NCI-H1694 (cell line): ENCODE results near the gene DAP.

Source experiments
- DNase-seq: peaks from one replicate; lab custom pipeline; 2025; lab: John Stamatoyannopoulos, UW

DAP gene

DNA sequence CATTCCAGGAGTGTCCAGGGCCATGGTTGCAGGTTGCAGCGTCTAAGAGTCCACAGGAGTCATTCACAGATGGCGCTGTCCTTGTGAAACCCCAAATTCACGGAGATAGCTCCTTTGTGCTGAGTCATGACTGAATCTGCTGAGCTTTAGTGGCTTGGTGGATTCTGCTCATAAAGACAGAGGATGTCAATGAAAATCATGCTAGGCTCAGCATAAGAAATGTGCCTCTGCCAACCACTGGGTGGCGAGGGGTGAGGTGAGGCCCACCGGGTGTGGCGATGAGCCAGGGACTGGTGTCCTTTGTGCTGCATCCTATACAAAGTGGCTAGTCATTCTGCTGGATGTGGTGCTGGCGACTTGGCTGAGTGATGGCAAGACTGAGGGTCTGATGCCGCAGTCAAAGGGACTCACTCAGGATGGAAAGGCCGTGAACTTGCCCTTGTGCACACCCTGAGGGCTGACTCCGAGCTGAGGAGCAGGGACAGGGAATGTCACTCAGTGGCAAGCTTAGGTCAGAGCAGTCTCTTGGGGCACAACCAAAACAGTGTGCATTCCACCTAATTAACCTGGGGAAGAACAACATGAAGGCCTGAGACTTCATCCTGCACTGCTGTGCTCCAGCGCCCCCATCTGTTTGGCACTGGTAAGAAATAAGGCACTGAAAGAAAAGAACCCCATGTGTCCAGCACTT is 71.5 kb downstream of the DAP start:
- DNase-seq, result peak; percentile 77

DNA sequence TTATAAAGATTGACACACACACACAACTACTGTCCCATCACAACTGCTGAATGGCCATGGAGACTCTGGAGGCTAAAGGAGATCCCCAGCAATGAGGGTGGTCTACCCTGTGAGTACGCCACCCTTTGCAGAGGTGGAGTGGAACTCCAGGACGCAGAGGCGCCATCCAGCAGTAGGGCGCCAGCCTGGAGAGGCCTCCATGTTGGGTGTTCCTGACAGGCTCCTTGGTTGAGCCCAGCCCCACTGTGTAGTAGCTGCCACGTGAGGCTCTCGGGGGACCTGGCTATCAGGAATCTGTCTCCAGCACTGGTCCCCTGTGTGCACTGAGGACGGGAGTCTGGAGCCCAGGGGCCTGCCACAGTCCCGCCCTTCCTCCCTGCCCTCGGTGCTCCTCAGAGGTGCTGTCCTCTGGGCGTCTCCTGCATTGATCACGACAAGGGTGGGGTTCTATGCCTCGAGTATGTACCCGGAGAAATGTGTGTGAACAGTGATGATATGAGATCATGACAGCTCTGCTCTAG is 72.3 kb downstream of the DAP start:
- no peak for DNase-seq

DNA sequence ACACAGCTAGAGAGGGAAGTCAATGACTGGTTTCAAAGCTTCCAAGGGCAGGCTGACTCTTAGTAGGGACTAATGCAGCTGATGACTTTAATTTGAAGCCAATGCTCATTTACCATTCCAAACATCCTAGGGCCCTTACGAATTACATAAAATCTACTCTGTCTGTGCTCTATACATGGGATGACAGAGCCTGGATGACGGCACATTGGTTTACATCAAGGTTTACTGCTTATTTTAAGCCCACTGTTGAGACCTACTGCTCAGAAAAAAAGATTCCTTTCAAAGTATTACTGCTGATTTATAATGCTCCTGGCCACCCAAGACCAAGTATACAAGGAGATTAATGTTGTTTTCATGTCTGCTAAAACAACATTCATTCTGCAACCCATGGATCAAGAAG is 74.1 kb downstream of the DAP start:
- no peak for DNase-seq

- no peak for DNase-seq
Observed at GRCh38 chr5:10685115-10685521, 75.9 kb downstream of the DAP start.

- no peak for DNase-seq
Observed at GRCh38 chr5:10684303-10685086, 76.5 kb downstream of the DAP start.

GRCh38 chr5:10682801-10683525 is 78.1 kb downstream of the DAP start:
- DNase-seq, result no peak

DNA sequence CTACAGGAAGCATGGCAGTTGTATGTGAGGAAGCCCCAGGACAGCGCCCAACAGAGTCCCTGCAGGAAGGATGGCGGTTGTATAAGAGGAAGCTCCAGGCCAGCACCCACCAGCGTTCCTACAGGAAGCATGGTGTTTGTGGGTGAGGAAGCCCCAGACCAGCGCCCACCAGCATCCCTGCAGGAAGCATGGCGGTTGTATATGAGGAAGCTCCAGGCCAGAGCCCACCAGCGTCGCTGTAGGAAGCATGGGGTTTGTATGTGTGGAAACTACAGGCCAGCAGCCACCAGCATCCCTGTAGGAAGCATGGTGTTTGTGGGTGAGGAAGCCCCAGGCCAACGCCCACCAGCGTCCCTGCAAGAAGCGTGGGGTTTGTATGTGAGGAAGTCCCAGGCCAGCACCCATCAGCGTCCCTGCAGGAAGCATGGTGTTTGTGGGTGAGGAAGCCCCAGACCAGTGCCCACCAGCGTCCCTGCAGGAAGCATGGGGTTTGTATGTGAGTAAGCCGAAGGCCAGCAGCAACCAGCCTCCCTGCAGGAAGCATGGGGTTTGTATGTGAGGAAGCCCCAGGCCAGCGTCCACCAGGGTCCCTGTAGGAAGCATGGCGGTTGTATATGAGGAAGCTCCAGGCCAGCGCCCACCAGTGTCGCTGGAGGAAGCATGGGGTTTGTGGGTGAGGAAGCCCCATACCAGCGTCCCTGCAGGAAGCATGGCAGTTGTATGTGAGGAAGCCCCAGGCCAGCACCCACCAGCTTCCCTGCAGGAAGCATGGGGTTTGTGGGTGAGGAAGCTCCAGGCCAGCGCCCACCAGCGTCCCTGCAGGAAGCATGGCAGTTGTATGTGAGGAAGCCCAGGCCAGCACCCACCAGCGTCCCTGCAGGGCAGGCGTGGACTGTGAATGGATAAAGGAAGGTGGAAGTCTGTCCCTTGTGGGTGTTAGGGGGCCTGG is 79.0 kb downstream of the DAP start:
- DNase-seq, result no peak

DNA sequence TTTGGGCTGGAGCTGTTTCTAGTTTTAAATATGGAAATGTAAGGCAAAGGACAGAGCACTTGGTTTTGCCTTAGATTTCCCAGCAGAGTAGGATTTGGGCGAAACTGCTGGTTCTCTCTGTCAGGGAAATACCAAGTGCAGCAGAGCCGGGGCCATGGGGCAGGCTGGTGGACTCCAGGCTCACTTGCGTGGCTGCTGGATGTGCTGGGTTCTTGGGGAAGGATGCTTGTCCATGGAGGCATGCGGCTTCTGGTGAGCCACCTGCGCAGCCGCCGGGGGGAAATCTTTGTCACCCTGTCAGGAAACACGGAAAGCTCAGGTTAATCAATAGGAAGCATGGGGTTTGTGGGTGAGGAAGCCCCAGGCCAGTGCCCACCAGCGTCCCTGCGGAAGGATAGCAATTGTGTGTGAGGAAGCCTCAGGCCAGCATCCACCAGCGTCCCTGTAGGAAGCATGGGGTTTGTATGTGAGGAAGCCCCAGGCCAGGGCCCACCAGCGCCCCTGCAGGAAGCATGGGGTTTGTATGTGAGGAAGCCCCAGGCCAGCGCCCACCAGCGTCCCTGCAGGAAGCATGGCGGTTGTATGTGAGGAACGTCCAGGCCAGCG is 80.1 kb downstream of the DAP start:
- DNase-seq, result no peak

DNA sequence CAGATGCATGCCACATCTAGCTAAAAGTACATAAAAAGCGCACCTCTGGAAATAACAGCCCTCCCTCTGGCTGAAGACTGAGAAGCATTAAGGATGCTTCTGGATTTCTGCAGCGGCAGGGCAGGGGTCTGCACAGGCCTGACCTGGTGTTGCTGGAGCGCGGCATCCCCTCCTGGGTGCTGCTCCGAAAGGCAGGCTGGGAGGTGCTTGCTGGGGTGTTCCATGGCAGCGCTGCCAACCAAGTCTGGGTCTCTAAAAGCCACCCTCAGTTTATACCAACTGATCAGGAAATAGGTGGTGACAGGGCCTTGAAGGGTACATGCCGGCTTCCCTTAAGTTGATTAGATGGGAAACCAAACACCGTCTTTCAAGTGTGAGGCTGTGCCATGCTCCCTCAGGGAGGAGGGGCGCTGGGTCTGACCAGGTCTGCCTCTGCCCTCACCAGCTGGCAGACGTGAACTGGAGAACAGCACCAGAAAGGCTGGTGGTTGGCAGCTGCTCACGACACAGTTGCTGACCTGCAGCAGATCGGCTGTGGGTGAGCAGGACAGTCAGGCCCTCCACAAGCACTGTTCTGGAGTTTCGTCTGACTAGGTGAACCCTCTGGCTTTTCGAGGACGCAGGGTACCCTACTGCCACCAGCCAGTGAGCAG is 81.6 kb downstream of the DAP start:
- DNase-seq, result no peak

- no peak for DNase-seq
Observed at GRCh38 chr5:10678244-10678643, 82.8 kb downstream of the DAP start.

DNA sequence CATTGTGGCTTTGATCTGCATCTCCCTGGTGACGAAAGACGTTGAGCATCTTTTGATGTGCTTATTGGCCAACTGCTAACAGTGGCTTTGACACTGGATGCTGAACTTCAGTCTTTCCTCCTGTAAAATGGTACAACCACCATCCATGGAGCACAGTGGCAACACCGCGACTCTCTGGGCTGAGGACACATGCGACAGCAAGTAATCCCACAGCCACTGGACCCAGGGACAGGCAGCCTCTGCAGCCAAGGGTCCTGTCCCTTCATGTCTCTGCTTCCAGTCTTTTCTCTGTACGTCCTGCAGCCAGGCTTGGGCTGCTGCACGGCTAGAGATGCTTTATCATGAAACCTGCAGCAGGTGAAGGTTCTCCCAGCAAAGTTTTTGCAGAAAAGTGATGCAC is 83.5 kb downstream of the DAP start:
- DNase-seq, result no peak

DNA sequence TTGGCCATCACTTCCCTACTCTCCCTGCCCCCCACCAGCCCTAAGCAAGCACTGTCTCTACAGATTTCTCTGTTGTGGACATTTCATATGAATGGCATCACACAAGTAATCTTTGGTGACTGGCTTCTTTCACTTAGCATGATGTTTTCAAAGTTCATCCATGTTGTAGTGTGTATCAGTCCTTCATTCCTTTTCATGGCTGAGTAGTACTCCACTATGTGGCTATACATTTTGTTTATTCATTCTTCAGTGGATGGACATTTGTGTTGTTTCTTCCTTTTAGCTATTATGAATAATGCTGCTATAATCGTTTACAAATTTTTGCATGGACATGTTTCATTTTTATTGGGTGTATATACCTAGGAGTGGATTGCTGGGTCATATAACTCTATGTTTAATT is 84.1 kb downstream of the DAP start:
- no peak for DNase-seq

DNA sequence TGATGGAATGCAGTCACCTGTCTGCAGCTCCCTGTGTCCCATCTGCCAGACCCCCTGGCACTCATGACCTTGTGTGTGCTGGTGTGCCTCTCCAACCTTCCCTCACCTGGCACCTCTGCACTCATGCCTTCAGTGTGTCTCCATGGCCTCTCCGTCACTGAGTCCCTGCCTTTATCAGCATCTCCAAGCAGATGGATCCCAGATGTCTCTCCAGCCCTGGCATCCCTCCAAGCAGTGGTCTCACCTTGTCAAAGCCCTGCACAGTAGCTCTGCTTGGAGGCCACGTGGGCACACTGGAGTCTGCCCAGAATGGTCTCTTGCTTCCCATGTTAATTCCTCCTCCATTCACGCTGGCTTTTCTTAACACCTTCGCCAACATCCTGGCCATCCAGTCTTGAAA is 84.8 kb downstream of the DAP start:
- peak; percentile 57 for DNase-seq

DNA sequence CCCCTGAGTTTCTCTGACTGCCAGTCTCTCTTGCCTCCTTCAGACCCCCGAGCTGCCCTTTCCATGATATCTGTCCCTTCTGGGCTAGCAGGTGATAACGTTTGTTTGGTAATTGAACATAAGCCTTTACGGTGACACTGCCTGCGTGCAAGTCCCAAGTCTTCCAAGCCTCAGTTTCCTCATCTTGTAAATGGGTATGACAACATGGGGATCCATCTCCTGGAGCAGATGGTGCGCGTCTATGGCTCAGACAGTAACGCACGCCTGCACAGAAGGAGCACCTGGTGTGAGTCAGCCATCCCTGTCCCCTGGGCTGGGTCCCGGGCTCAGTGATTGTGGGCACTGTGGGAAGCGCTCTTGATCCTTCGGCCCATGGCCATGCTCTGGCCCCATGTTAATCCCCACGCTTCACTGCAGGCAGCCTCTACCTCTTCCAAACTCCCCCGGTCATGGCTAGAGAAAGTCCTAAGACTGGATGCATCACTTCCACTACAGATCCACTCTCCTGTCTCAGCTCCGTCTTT is 85.8 kb downstream of the DAP start:
- DNase-seq, result no peak

DNA sequence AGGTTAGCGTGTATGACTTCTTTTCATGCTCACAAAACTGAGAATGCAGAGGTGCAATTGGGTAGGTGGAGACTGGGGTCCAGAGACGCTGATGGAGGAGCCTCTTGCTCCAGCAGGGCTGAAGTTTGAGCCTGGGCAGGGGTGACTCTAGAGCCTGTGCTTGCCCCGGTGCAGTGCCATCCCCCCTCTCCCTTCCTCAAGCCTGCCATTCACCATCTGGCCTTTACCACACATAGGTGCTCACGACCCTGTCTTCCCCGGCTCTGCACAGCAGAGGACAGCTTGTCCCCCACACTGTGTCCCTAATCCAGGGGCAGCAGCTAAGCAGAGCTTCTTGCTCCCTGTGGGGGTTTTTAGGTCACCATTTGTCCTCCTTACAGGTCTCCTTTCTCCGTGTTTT is 86.5 kb downstream of the DAP start:
- no peak for DNase-seq

GRCh38 chr5:10674096-10674495 is 86.9 kb downstream of the DAP start:
- DNase-seq, result no peak

DNA sequence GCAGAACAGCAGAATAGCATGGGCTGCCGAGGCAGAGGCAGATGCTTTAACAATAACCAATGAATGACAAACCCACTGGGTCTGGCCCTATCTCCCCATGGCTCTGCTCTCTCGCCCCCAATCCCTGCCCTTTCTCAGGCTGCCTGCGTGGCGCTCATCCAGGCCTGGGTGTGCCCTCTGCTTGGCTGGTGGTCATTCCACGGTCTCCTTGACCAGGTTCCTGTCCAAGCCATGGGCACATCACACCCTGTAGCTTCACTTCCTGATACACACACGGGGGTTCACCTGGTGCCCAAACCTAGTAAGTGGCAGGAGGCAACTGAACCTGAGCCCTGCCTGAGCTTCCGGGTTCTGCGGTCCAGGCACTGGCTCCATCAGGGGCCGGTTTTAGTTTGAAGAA is 87.6 kb downstream of the DAP start:
- DNase-seq, result no peak

GRCh38 chr5:10673017-10673389 is 88.0 kb downstream of the DAP start:
- DNase-seq, result no peak

- DNase-seq, result no peak
Observed at GRCh38 chr5:10672146-10673016, 88.7 kb downstream of the DAP start.
